GM12875 (cell line): ENCODE measurements around the gene PDE1C.

Source experiments
- H3K4me3 ChIP-seq: one replicate; pipeline ENCODE4 v1.5.1; 2011; ENCODE audit warnings: low read depth, low read length, control low read depth
- TF ChIP-seq, protein P1 (sequence below): IDR thresholded peaks from 2 replicates; pipeline ENCODE4 v1.5.1; 2011; ENCODE audit warnings: low read depth, mild to moderate bottlenecking, control low read depth, inconsistent platforms, low read length, moderate library complexity, borderline replicate concordance; ENCODE audit not compliant: insufficient read depth

PDE1C gene

DNA sequence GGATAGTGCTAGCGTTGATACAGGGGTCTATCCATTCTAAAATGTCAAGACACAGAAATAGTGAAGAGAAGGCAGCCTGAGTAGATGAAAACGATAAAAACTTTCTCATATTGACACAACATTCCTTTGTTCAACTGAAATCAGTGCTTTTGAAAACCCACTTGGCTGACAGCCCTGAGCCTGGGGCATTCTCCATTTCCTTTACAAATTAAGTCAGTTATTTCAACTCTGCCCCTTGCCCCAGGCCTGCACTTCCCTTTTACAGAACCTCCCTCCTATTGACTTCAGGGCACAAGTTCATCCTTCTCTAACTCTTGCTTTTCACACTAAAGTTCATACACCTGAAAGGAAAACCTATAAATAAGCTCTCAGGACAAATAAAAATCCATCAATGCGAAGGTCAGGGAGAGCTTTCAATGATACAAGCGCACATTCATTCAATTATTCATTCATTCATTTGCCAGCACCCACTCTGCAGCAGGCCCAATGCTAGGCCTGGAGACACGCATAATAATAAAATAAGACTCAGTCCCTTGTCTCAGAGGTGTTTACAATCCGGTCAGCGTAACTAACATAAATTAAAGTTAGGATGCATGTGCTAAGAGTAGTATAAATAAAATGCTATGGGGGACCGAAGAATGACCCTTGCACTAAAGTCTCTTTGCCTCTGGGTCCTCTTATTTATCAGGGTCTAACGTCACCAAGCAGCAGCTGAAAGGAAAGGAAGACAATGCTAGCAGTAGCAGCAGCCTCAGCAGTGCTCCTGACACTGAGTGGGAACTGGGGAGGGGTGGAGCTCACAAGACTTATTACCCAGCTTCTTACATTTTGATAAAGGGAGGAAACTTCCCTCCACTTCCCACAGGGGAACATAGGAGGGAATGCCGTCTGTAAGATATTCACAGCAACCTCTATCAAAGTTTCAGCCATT, 134.8 kb downstream of the PDE1C start:
- TF ChIP-seq, protein P1, sequence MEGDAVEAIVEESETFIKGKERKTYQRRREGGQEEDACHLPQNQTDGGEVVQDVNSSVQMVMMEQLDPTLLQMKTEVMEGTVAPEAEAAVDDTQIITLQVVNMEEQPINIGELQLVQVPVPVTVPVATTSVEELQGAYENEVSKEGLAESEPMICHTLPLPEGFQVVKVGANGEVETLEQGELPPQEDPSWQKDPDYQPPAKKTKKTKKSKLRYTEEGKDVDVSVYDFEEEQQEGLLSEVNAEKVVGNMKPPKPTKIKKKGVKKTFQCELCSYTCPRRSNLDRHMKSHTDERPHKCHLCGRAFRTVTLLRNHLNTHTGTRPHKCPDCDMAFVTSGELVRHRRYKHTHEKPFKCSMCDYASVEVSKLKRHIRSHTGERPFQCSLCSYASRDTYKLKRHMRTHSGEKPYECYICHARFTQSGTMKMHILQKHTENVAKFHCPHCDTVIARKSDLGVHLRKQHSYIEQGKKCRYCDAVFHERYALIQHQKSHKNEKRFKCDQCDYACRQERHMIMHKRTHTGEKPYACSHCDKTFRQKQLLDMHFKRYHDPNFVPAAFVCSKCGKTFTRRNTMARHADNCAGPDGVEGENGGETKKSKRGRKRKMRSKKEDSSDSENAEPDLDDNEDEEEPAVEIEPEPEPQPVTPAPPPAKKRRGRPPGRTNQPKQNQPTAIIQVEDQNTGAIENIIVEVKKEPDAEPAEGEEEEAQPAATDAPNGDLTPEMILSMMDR: no peak
- no peak overlapping the region for H3K4me3 ChIP-seq

DNA sequence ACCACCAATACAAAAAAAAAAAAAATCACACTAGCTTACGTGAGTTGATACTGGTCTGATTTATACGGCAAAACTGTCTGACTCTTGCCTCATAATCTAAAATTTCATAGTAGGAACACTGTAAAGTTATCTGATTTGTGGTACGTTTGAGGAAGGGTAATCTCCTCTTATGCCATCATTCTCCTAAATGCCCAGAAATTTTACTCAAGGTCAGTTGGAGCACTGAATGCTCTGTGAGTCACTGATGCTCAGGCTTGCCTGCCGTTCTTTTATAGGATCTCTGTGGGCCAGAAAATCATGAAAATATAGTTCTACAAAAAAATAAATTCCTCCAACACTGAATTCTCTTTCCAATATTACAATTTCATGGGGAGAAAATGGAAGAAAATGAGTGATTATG, 135.7 kb downstream of the PDE1C start:
- TF ChIP-seq, protein P1: no peak
- no peak overlapping the region for H3K4me3 ChIP-seq

DNA sequence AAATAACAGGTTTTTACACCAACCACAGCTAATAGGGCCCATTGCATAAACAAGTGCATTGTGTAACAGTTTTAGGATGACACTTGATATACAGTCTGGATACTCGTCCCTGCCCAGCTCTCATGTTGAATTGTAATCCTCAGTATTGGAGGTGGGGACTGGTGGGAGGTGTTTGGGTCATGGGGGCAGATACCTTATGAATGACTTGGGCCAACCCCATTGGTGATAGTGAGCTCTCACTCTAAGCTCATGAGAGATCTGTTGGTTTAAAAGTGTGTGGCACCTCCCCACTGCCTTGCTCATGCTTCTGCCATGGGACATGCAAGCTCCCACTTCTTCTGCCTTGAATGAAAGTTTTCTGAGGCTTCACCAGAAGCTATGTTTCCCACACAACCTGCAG, 136.7 kb downstream of the PDE1C start:
- H3K4me3 ChIP-seq: no peak overlapping the region
- TF ChIP-seq, protein P1: no peak

DNA sequence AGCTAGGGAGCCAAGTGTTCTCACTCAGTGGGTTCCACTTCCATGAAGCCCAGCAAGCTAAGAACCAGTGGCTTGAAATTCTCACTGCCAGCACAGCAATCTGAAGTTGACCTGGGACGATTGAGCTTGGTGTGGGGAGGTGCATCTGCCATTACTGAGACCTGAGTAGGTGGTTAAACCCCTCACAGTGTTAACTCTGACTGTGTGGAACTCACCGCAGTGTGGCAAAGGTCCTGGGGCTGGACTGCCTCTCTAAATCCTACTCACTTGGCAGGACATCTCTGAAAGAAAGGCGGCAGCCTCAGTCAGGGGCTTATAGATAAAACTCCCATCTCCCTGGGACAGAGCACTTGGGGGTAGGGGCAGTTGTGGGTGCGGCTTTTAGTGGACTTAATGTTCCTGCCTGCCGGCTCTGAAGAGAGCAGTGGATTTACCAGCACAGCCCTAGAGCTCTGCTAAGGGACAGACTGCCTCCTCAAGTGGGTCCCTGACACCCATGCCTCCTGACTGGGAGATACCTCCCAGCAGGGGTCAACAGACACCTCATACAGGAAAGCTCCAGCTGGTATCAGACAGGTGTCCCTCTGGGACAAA, 143.1 kb downstream of the PDE1C start:
- TF ChIP-seq, protein P1: no peak
- no peak overlapping the region for H3K4me3 ChIP-seq

DNA sequence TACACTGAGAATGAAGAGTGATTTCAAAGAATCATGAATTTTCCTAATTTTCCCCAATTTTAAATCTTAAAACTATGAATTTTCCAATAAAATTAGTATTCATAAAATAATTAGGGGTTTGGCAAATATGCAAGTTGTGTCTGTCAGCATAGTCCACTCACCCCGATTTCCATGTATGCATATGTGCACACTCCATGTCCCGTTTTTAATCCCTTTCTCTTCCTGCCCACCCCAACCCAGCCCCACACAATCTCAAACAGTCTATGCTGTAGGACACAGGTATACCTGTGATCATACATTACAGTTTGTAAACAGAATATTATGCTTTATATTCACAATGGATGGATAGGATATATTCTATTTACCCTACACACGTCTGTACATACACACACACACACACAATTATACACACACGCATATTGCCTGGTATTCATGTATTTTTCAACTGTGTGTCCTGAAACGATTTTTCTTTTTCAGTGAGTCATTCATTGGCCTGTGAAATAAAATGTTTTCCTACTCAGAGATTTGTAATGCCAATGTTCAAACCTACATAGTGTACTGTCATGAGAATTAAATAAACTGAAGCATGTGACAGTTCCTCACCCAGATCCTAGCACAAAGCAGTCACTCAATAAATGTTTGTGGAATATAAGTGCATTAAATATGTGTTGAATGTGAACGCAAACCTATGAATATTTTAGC, 144.3 kb downstream of the PDE1C start:
- TF ChIP-seq, protein P1: no peak
- no peak overlapping the region for H3K4me3 ChIP-seq

DNA sequence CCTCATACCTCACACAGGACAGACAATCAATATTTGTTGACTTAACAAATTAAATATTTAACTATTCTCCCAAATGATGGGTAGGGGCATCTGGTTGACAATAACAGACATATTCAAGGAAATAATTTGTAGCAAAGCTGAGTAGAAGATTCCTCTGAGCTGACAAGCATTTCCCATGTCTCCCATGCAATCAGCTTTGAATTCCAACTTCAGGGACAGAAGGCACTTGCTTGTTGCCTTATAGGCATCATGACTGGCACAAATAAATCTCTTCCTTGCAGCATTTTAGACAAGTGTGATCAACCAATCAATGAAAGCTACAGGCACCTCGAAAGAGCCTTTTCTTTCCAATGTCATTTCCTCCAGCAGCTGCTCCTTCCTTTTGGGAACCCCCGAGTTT, 146.0 kb downstream of the PDE1C start:
- no peak overlapping the region for H3K4me3 ChIP-seq
- TF ChIP-seq, protein P1: no peak
